H1 (cell line): ENCODE results near the gene EIF4E1B. TPM values are rescaled to one million over a fixed set of nuclear protein-coding genes. Genes with fewer than 3 reads are reported as not detected.

ENCODE experiments used
- CTCF ChIA-PET: fragments of 300-600 bp; sonication (Branson Sonifier 250); formaldehyde crosslinking; loops from one replicate; lab custom pipeline; 2021; ENCODE audit not compliant: partially characterized antibody; lab: Charles Lee
- POLR2A ChIA-PET: fragments of 300-600 bp; sonication (Branson Sonifier 250); formaldehyde crosslinking; loops from one replicate; lab custom pipeline; 2021; ENCODE audit warnings: inconsistent platforms; ENCODE audit not compliant: partially characterized antibody; lab: Charles Lee
- DNase-seq, 2 experiments: peaks; one replicate each; pipeline versions ENCODE4 v3.0.0 to v3.0.0-alpha.2; 2010 to 2022; ENCODE audit warnings: low spot score in 2 of 2, low read depth in 1 of 2, mixed read lengths in 1 of 2
- FAIRE-seq: peaks from 2 replicates; lab custom pipeline; 2011; peaks lifted over from hg19 to GRCh38; lab: Jason Lieb, UNC
- H2AFZ ChIP-seq: 2 replicates; pipeline ENCODE4 v1.8.1; 2012; ENCODE audit warnings: low read length, inconsistent platforms
- H2AK5ac ChIP-seq: 2 replicates; pipeline ENCODE4 v1.6.1; 2013; ENCODE audit warnings: low read depth, low read length
- H2BK120ac ChIP-seq: replicated peaks from 2 replicates; pipeline ENCODE3; 2013; ENCODE audit warnings: low read depth, low read length, inconsistent platforms
- H2BK12ac ChIP-seq: 2 replicates; pipeline ENCODE4 v1.6.1; 2013; ENCODE audit warnings: low read depth, low read length
- H2BK15ac ChIP-seq: 2 replicates; pipeline ENCODE4 v1.6.1; 2013; ENCODE audit warnings: low read length
- H2BK20ac ChIP-seq: 2 replicates; pipeline ENCODE4 v1.6.1; 2013; ENCODE audit warnings: low read length
- H2BK5ac ChIP-seq: 2 replicates; pipeline ENCODE4 v1.6.1; 2013; ENCODE audit warnings: low read depth, low read length
- H3K14ac ChIP-seq: 2 replicates; pipeline ENCODE4 v1.6.1; 2013; ENCODE audit warnings: inconsistent platforms; ENCODE audit not compliant: insufficient read length
- H3K18ac ChIP-seq: 2 replicates; pipeline ENCODE4 v1.6.1; 2013; ENCODE audit warnings: low read length; ENCODE audit errors: extremely low read depth
- H3K23ac ChIP-seq: 2 replicates; pipeline ENCODE4 v1.6.1; 2013; ENCODE audit warnings: inconsistent platforms; ENCODE audit not compliant: insufficient read length
- H3K23me2 ChIP-seq: 2 replicates; pipeline ENCODE4 v1.6.1; 2013; ENCODE audit warnings: low read depth, low read length
- H3K27ac ChIP-seq: 2 replicates; pipeline ENCODE4 v1.6.1; 2011; ENCODE audit warnings: low read depth, low read length, inconsistent platforms
- H3K27me3 ChIP-seq, 4 experiments: replicated peaks in 1 of 4; 1 replicate in 1 of 4; 2 replicates in 3 of 4; pipeline versions ENCODE4 v1.6.1 to v1.8.1; 2011 to 2013; ENCODE audit warnings: low read length in 3 of 4, mild to moderate bottlenecking in 3 of 4, inconsistent platforms in 2 of 4, mixed read lengths in 2 of 4, moderate library complexity in 1 of 4; ENCODE audit not compliant: control insufficient read depth in 3 of 4, insufficient read depth in 3 of 4; ENCODE audit errors: extremely low read depth in 1 of 4
- H3K36me3 ChIP-seq, 4 experiments: 2 replicates each; pipeline versions ENCODE4 v1.6.1 to v1.8.1; 2011 to 2013; ENCODE audit warnings: mild to moderate bottlenecking in 4 of 4, low read length in 3 of 4, moderate library complexity in 2 of 4, control low read depth in 1 of 4, inconsistent platforms in 1 of 4; ENCODE audit not compliant: insufficient read depth in 4 of 4, control insufficient read depth in 2 of 4
- H3K4ac ChIP-seq: replicated peaks from 2 replicates; pipeline ENCODE3; 2013; ENCODE audit warnings: low read length, low read depth, mixed read lengths, inconsistent platforms; ENCODE audit not compliant: insufficient read length
- H3K4me1 ChIP-seq, 4 experiments: replicated peaks in 1 of 4; 1 replicate in 1 of 4; 2 replicates in 3 of 4; pipeline versions ENCODE4 v1.6.1 to v1.8.1; 2011 to 2013; ENCODE audit warnings: low read length in 3 of 4, inconsistent platforms in 2 of 4, mixed read lengths in 1 of 4; ENCODE audit not compliant: insufficient read depth in 4 of 4, control insufficient read depth in 3 of 4
- H3K4me2 ChIP-seq, 2 experiments: 2 replicates each; pipeline versions ENCODE4 v1.6.1 to v1.8.1; 2011 to 2013; ENCODE audit warnings: low read depth in 2 of 2, low read length in 2 of 2, control low read depth in 1 of 2, inconsistent platforms in 1 of 2, mild to moderate bottlenecking in 1 of 2; ENCODE audit not compliant: insufficient read depth in 1 of 2
- H3K4me3 ChIP-seq, 4 experiments: fragments of 200-600, 300-600 bp in 1 of 4; sonication (generic), shearing (Covaris generic), sonication (Bioruptor Twin) in 1 of 4; 2 replicates each; pipeline versions ENCODE4 v1.5.1 to v1.8.1; 2011 to 2016; ENCODE audit warnings: low read length in 4 of 4, low read depth in 3 of 4, control low read depth in 2 of 4, inconsistent platforms in 2 of 4, mild to moderate bottlenecking in 2 of 4, mixed read lengths in 1 of 4, moderate library complexity in 1 of 4; ENCODE audit not compliant: insufficient read depth in 2 of 4; ENCODE audit errors: extremely low read depth in 1 of 4
- H3K56ac ChIP-seq: replicated peaks from 2 replicates; pipeline ENCODE3; 2013; ENCODE audit warnings: low read depth, mild to moderate bottlenecking, mixed read lengths, low read length, inconsistent platforms; ENCODE audit not compliant: insufficient read length
- H3K79me1 ChIP-seq: 2 replicates; pipeline ENCODE4 v1.6.1; 2013; ENCODE audit warnings: low read depth, low read length, control low read depth
- H3K79me2 ChIP-seq, 2 experiments: 2 replicates each; pipeline versions ENCODE4 v1.6.1 to v1.8.1; 2012 to 2013; ENCODE audit warnings: low read length in 2 of 2, mild to moderate bottlenecking in 2 of 2, inconsistent platforms in 1 of 2; ENCODE audit not compliant: insufficient read depth in 2 of 2, control insufficient read depth in 1 of 2
- H3K9ac ChIP-seq, 4 experiments: replicated peaks in 1 of 4; 1 replicate in 1 of 4; 2 replicates in 3 of 4; pipeline versions ENCODE4 v1.6.1 to v1.8.1; 2011 to 2013; ENCODE audit warnings: low read depth in 3 of 4, low read length in 3 of 4, control low read depth in 2 of 4, mild to moderate bottlenecking in 2 of 4, moderate library complexity in 2 of 4, inconsistent platforms in 1 of 4; ENCODE audit errors: extremely low read depth in 1 of 4
- H3K9me3 ChIP-seq, 2 experiments: 2 replicates each; pipeline versions ENCODE4 v1.6.1 to v1.8.1; 2012 to 2013; ENCODE audit warnings: mild to moderate bottlenecking in 2 of 2, moderate library complexity in 2 of 2, control low read depth in 1 of 2, inconsistent platforms in 1 of 2, low read depth in 1 of 2, low read length in 1 of 2, mixed read lengths in 1 of 2; ENCODE audit not compliant: insufficient read depth in 2 of 2
- H4K20me1 ChIP-seq, 2 experiments: replicated peaks in 1 of 2; 2 replicates each; pipeline versions ENCODE3 to v1.8.1; 2011 to 2013; ENCODE audit warnings: inconsistent platforms in 2 of 2, low read length in 2 of 2, mild to moderate bottlenecking in 1 of 2; ENCODE audit not compliant: insufficient read depth in 2 of 2, control insufficient read depth in 1 of 2
- H4K5ac ChIP-seq: 2 replicates; pipeline ENCODE4 v1.6.1; 2013; ENCODE audit warnings: low read length, low read depth, mixed read lengths, inconsistent platforms; ENCODE audit not compliant: insufficient read length
- H4K8ac ChIP-seq: 2 replicates; pipeline ENCODE4 v1.8.0; 2013; ENCODE audit warnings: mild to moderate bottlenecking, moderate library complexity, low read length, inconsistent platforms; ENCODE audit not compliant: insufficient read depth; ENCODE audit errors: extremely low read depth
- H4K91ac ChIP-seq: replicated peaks from 2 replicates; pipeline ENCODE3; 2013; ENCODE audit warnings: low read length, mixed read lengths, inconsistent platforms; ENCODE audit not compliant: insufficient read length
- CHD1 ChIP-seq: IDR thresholded peaks from 2 replicates; pipeline ENCODE4 v1.6.1; 2012; ENCODE audit warnings: low read depth, low read length, improper control_type of control experiment
- MAFK ChIP-seq: IDR thresholded peaks from 2 replicates; pipeline ENCODE4 v1.6.1; 2012; ENCODE audit warnings: low read depth, mild to moderate bottlenecking, improper control_type of control experiment, low read length
- PHF8 ChIP-seq: fragments of 200-600 bp; sonication (generic); conservative IDR thresholded peaks from 2 replicates; pipeline ENCODE4 v1.7.1; 2012; ENCODE audit warnings: low read depth, mild to moderate bottlenecking, inconsistent platforms, low read length, moderate library complexity
- POLR2A ChIP-seq, 2 experiments: IDR thresholded peaks; 1 replicate in 1 of 2; 2 replicates in 1 of 2; pipeline ENCODE4 v1.6.1; 2011; ENCODE audit warnings: low read depth in 2 of 2, low read length in 2 of 2, mild to moderate bottlenecking in 2 of 2; ENCODE audit errors: control extremely low read depth in 1 of 2
- RFX5 ChIP-seq: IDR thresholded peaks from 2 replicates; pipeline ENCODE4 v1.6.1; 2011; ENCODE audit warnings: low read depth, low read length, improper control_type of control experiment, borderline replicate concordance
- SP4 ChIP-seq: IDR thresholded peaks from 2 replicates; pipeline ENCODE4 v1.6.1; 2012; ENCODE audit warnings: low read length, inconsistent platforms
- TAF1 ChIP-seq: IDR thresholded peaks from 2 replicates; pipeline ENCODE4 v1.6.1; 2011; ENCODE audit warnings: mild to moderate bottlenecking, low read depth, low read length
- WGBS, 2 experiments: shearing (Covaris generic) in 1 of 2; methylation state at CpG; one replicate each; pipeline versions ENCODE4 v1.1.6 to v1.1.7; 2013 to 2015; ENCODE audit warnings: low lambda C conversion rate in 2 of 2, mixed read lengths in 2 of 2, inconsistent platforms in 1 of 2, low coverage in 1 of 2, missing lambda C conversion rate in 1 of 2; ENCODE audit not compliant: insufficient replicate concordance in 2 of 2, insufficient coverage in 1 of 2, insufficient read length in 1 of 2; ENCODE audit errors: extremely low coverage in 1 of 2, missing lambda C conversion rate in 1 of 2; 5-methylcytosine and 5-hydroxymethylcytosine counted together
- polyA plus RNA-seq, 7 experiments: library from polyadenylated mRNA; depleted of rRNA in 3 of 7; stranded (reverse) in 5 of 7; unstranded in 2 of 7; fragments of >200 nt in 5 of 7; fragments of 200-250 nt in 2 of 7; gene quantifications; 1 replicate in 5 of 7; 2 replicates in 1 of 7; 4 replicates in 1 of 7; pipeline versions ENCODE4 v1.2.1 to v1.2.3, GENCODE V29; 2011 to 2013; ENCODE audit warnings: missing spikeins in 2 of 7, mixed read lengths in 2 of 7
- total RNA-seq: library from RNA; stranded (reverse); fragmentation: NEBNext Ultra II Directional; extraction: Animal tissue kit (Norgen Biotek cat#: 25700); gene quantifications from 2 replicates; pipeline ENCODE4 v1.2.1, GENCODE V29; 2021
- TF ChIP-seq, protein P1 (sequence below): IDR thresholded peaks from 2 replicates; pipeline ENCODE4 v1.6.1; 2012; ENCODE audit warnings: inconsistent platforms

Gene EIF4E1B
- total and polyA plus RNA-seq, 2 of the 8 experiments (the other 6 are each of a cell fraction or from before 2014, with no cell fraction given) = 0.97 to 1.3 TPM

DNA sequence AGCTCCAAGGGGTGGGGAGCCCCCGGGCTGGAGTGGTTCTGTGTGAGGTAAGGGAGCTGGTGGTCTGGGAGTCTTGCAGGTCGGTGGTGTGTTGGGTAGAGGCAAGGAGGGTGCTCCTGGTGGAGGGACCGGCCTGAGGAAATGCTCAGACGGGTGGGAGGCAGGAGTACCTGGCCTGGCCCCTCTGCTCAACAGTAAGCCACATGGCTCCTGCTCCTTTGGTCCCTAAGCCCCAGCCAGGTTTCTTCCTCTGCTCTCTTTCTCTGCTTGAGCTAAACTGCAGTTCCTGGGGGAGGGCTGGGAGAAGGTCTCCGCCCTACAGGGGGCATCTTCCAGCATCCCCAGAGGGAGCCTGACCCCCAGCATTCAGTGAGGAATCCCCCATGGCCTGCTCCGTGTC is 34.0 kb downstream of the EIF4E1B start:
- H4K91ac ChIP-seq = no peak overlapping the region
- DNase-seq (no peak), FAIRE-seq (no peak)
- no peaks in the 10 kb centered on the region for H3K79me1 ChIP-seq
- H4K8ac ChIP-seq = no peak overlapping the region
- H3K4ac ChIP-seq = no peak overlapping the region
- no peak overlapping the region for H2AK5ac ChIP-seq
- CTCF ChIA-PET = interaction anchor here (0.6 to 35.1 kb wide), 17 partner anchors 11 to 660 kb away, joined by 3 to 859 read pairs (median 3); partner anchors contain the start of gene TSPAN17
- no peak overlapping the region for H3K4me3 ChIP-seq
- H4K20me1 ChIP-seq = no peaks in the 10 kb centered on the region
- no peak overlapping the region for H3K14ac ChIP-seq
- TF ChIP-seq TAF1 (no peak), CHD1 (no peak), PHF8 (no peak), POLR2A (IDR thresholded peaks at IDR 0.05; ENCODE audit: control extremely low read depth in 1 of 2, low read depth in 2 of 2, low read length in 2 of 2) (no peak), MAFK (no peak), RFX5 (no peak), SP4 (no peak)
- TF ChIP-seq, protein P1, sequence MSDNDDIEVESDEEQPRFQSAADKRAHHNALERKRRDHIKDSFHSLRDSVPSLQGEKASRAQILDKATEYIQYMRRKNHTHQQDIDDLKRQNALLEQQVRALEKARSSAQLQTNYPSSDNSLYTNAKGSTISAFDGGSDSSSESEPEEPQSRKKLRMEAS = peak; percentile 12; the same call in 1 of the 2 replicates
- H4K5ac ChIP-seq = no peak overlapping the region
- peak overlapping the region; percentile 68; the same call in 1 of the 2 replicates for H2BK12ac ChIP-seq
- no peaks in the 10 kb centered on the region for H3K79me2 ChIP-seq
- H3K27me3 ChIP-seq = no peaks in the 10 kb centered on the region
- peak overlapping the region; percentile 71; the same call in 1 of the 2 replicates for H3K18ac ChIP-seq
- H2BK5ac ChIP-seq = no peak overlapping the region
- H3K56ac ChIP-seq = no peak overlapping the region
- H2AFZ ChIP-seq = peak overlapping the region; percentile 85
- 0 out of 2 replicates have a peak overlapping the region, but pooled peaks have one; percentile 48 for H2BK20ac ChIP-seq
- H3K4me1 ChIP-seq = peaks cover 0 to 12% (median 8%) of the 10 kb centered on the region in 4 experiments; a peak in 6 of 7 replicates
- H3K27ac ChIP-seq = no peak overlapping the region
- H3K9me3 ChIP-seq = no peaks in the 10 kb centered on the region
- peak overlapping the region; percentile 61 for H2BK15ac ChIP-seq
- no peak overlapping the region for H2BK120ac ChIP-seq
- POLR2A ChIA-PET = interaction anchor here (0.7 kb wide), 1 partner anchor 13 kb away, joined by 3 read pairs; no protein-coding TSS in a partner anchor
- H3K9ac ChIP-seq = peak overlapping the region in 1 of 4 experiments; percentile 17; a peak in 2 of 7 replicates
- peak overlapping the region in 1 of 2 experiments; percentile 16; a peak in 1 of 4 replicates for H3K4me2 ChIP-seq
- no peaks in the 10 kb centered on the region for H3K36me3 ChIP-seq
- peaks cover 4% of the 10 kb centered on the region; the same call in 1 of the 2 replicates for H3K23me2 ChIP-seq
- no peak overlapping the region for H3K23ac ChIP-seq
- WGBS, 2 experiments = 61% methylated on average over 6 of the region's 6 CpGs; no CpG with 5 or more reads in 1 of the 2 experiments
